GM23338 (cell line): ENCODE data around the gene NTM.

Experiments used
- CREB1 ChIP-seq: fragments of 250-450 bp; sonication (Bioruptor Pico); IDR thresholded peaks from 2 replicates; pipeline ENCODE4 v1.5.0; 2020; ENCODE audit warnings: low read depth, mild to moderate bottlenecking, moderate library complexity
- CTCF ChIP-seq, 2 experiments: fragments of 200-600 bp in 1 of 2; sonication (generic) in 1 of 2; conservative IDR thresholded peaks; 2 replicates each; pipeline versions ENCODE4 v1.5.1 to v1.6.1; 2016 to 2017; ENCODE audit warnings: antibody characterized with exemption in 2 of 2, low read depth in 2 of 2, mild to moderate bottlenecking in 2 of 2, moderate library complexity in 1 of 2
- ETS1 ChIP-seq: IDR thresholded peaks from 2 replicates; pipeline ENCODE4 v1.6.1; 2016; ENCODE audit warnings: antibody characterized with exemption
- EZH2 ChIP-seq: fragments of 200-600 bp; sonication (generic); IDR thresholded peaks from one replicate; pipeline ENCODE4 v1.8.0; 2017; ENCODE audit warnings: antibody characterized with exemption, mild to moderate bottlenecking, low read depth; ENCODE audit not compliant: unreplicated experiment
- EZH2phosphoT487 ChIP-seq: fragments of 200-600 bp; sonication (generic); IDR thresholded peaks from one replicate; pipeline ENCODE4 v1.8.1; 2018; ENCODE audit warnings: antibody characterized with exemption; ENCODE audit not compliant: unreplicated experiment
- JUNB ChIP-seq: IDR thresholded peaks from one replicate; pipeline ENCODE4 v1.6.1; 2016; ENCODE audit warnings: antibody characterized with exemption; ENCODE audit not compliant: unreplicated experiment
- POLR2AphosphoS5 ChIP-seq: IDR thresholded peaks from 2 replicates; pipeline ENCODE4 v1.6.1; 2016; ENCODE audit warnings: antibody characterized with exemption, low read depth
- REST ChIP-seq: IDR thresholded peaks from one replicate; pipeline ENCODE4 v1.6.1; 2018; ENCODE audit warnings: antibody characterized with exemption; ENCODE audit not compliant: unreplicated experiment
- ZNF114 ChIP-seq: fragments of 250-450 bp; sonication (Bioruptor Pico); IDR thresholded peaks from 2 replicates; pipeline ENCODE4 v1.5.0; 2020; ENCODE audit warnings: mild to moderate bottlenecking, moderate library complexity
- ZNF331 ChIP-seq: fragments of 250-450 bp; sonication (Bioruptor Pico); IDR thresholded peaks from 2 replicates; pipeline ENCODE4 v1.5.0; 2020; ENCODE audit warnings: low read depth, mild to moderate bottlenecking, moderate library complexity

- TF ChIP-seq CTCF (conservative IDR thresholded peaks at IDR 0.05; ENCODE audit: low read depth in 2 of 2) = no peak
- TF ChIP-seq EZH2phosphoT487 = no peak
- no peak for TF ChIP-seq ZNF331 (CRISPR knock-in tag)
- no peak for TF ChIP-seq EZH2
- no peak for TF ChIP-seq REST
- TF ChIP-seq JUNB = no peak
- TF ChIP-seq POLR2AphosphoS5 = no peak
- no peak for TF ChIP-seq CREB1
- TF ChIP-seq ETS1 = no peak
- TF ChIP-seq ZNF114 (CRISPR knock-in tag) = no peak
These were observed 676.8 kb downstream of the NTM start for GRCh38 chr11:132047167-132047566.
